H1 (cell line): ENCODE results near the gene LRRC3B. TPM values are rescaled to one million over a fixed set of nuclear protein-coding genes. Genes with fewer than 3 reads are reported as not detected.

ENCODE experiments used
- BCL11A ChIP-seq, 2 experiments: IDR thresholded peaks; one replicate each; pipeline ENCODE4 v1.6.1; 2011; ENCODE audit warnings: low read depth in 2 of 2, low read length in 2 of 2, mild to moderate bottlenecking in 2 of 2
- RFX5 ChIP-seq: IDR thresholded peaks from 2 replicates; pipeline ENCODE4 v1.6.1; 2011; ENCODE audit warnings: low read depth, low read length, improper control_type of control experiment, borderline replicate concordance
- SIX5 ChIP-seq: IDR thresholded peaks from 2 replicates; pipeline ENCODE4 v1.6.1; 2011; ENCODE audit warnings: mild to moderate bottlenecking, low read depth, low read length
- ZNF274 ChIP-seq: IDR thresholded peaks from 2 replicates; pipeline ENCODE4 v1.7.0; 2012; ENCODE audit warnings: low read length, borderline replicate concordance; ENCODE audit errors: extremely low read depth
- polyA plus RNA-seq, 7 experiments: library from polyadenylated mRNA; depleted of rRNA in 3 of 7; stranded (reverse) in 5 of 7; unstranded in 2 of 7; fragments of >200 nt in 5 of 7; fragments of 200-250 nt in 2 of 7; gene quantifications; 1 replicate in 5 of 7; 2 replicates in 1 of 7; 4 replicates in 1 of 7; pipeline versions ENCODE4 v1.2.1 to v1.2.3, GENCODE V29; 2011 to 2013; ENCODE audit warnings: missing spikeins in 2 of 7, mixed read lengths in 2 of 7
- total RNA-seq: library from RNA; stranded (reverse); fragmentation: NEBNext Ultra II Directional; extraction: Animal tissue kit (Norgen Biotek cat#: 25700); gene quantifications from 2 replicates; pipeline ENCODE4 v1.2.1, GENCODE V29; 2021

LRRC3B gene
- total and polyA plus RNA-seq, 2 of the 8 experiments (the other 6 are each of a cell fraction or from before 2014, with no cell fraction given), result 1.6 to 3.1 TPM

DNA sequence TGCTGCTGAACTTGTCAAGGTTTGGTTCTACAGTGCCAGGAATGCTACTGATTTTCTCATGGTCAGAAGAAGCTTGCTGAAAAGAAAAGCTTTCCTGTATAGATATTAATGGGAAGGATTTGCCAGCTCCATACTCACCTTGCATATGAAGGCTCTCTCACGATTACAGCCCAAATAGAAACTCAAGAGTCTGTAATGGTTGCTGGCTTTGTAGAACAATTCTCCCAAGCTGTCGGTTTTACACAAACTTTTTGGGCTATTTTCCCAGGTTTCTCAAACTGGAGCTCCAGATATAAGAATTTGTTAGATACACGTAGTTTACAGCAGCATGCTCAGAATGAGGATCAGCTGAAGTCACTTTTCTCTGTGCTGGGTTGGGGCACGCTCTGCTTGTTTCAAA, 30.1 kb upstream of the LRRC3B start (continued):
- TF ChIP-seq ZNF274 (no peak), RFX5 (no peak), BCL11A (IDR thresholded peaks at IDR 0.05; ENCODE audit: low read depth in 2 of 2, low read length in 2 of 2) (no peak), SIX5 (no peak)
